Neural progenitor cell (in vitro differentiated cells): ENCODE measurements around the gene MDM1. TPM values are rescaled to one million over a fixed set of nuclear protein-coding genes. Genes with fewer than 3 reads are reported as not detected.
A peak's percentile ranks its signal among the peaks of the same experiment; 100 is the strongest.

ENCODE experiments used
- DNase-seq: peaks from one replicate; pipeline ENCODE4 v3.0.0-alpha.2; 2016; ENCODE audit warnings: low spot score
- H2AFZ ChIP-seq: fragments of 200-600 bp; sonication (generic); replicated peaks from 2 replicates; pipeline ENCODE4 v1.6.1; 2016; ENCODE audit warnings: antibody characterized with exemption
- H3F3A ChIP-seq: fragments of 200-600 bp; sonication (generic); 2 replicates; pipeline ENCODE4 v1.6.1; 2016; ENCODE audit warnings: antibody characterized with exemption, low read depth
- H3K27ac ChIP-seq: fragments of 200-600 bp; sonication (generic); 2 replicates; pipeline ENCODE4 v1.5.1; 2016; ENCODE audit warnings: mild to moderate bottlenecking
- H3K27me3 ChIP-seq: fragments of 200-600 bp; sonication (generic); 2 replicates; pipeline ENCODE4 v1.6.1; 2016; ENCODE audit warnings: mild to moderate bottlenecking, moderate library complexity
- H3K36me3 ChIP-seq: fragments of 200-600 bp; sonication (generic); 2 replicates; pipeline ENCODE4 v1.5.1; 2016
- H3K4me1 ChIP-seq: fragments of 200-600 bp; sonication (generic); 2 replicates; pipeline ENCODE4 v1.6.1; 2016; ENCODE audit warnings: mixed run types
- H3K4me2 ChIP-seq: fragments of 200-600 bp; sonication (generic); 2 replicates; pipeline ENCODE4 v1.6.1; 2016
- H3K4me3 ChIP-seq: fragments of 200-600 bp; sonication (generic); 2 replicates; pipeline ENCODE4 v1.5.1; 2016
- H3K79me2 ChIP-seq: fragments of 200-600 bp; sonication (generic); 2 replicates; pipeline ENCODE4 v1.6.1; 2016; ENCODE audit warnings: low read depth
- H3K9ac ChIP-seq: fragments of 200-600 bp; sonication (generic); 2 replicates; pipeline ENCODE4 v1.6.1; 2016
- H3K9me3 ChIP-seq: fragments of 200-600 bp; sonication (generic); 2 replicates; pipeline ENCODE4 v1.5.1; 2016; ENCODE audit warnings: low read depth
- H4K20me1 ChIP-seq: fragments of 200-600 bp; sonication (generic); 2 replicates; pipeline ENCODE4 v1.6.1; 2016; ENCODE audit warnings: low read depth
- H3K27ac Mint-ChIP-seq: 3 replicates; pipeline ENCODE4 v1.8.0; 2021; ENCODE audit warnings: mixed read lengths
- H3K27me3 Mint-ChIP-seq: 2 replicates; pipeline ENCODE4 v1.8.0; 2022; ENCODE audit warnings: low read depth, mild to moderate bottlenecking, inconsistent platforms, moderate library complexity, mixed read lengths; ENCODE audit not compliant: insufficient read depth
- H3K36me3 Mint-ChIP-seq: 3 replicates; pipeline ENCODE4 v1.8.0; 2021; ENCODE audit warnings: mixed read lengths
- H3K4me1 Mint-ChIP-seq: 3 replicates; pipeline ENCODE4 v1.8.0; 2021; ENCODE audit warnings: mixed read lengths
- H3K4me3 Mint-ChIP-seq: 3 replicates; pipeline ENCODE4 v1.8.0; 2021; ENCODE audit warnings: mild to moderate bottlenecking, moderate library complexity, mixed read lengths
- H3K9me3 Mint-ChIP-seq: 3 replicates; pipeline ENCODE4 v1.8.0; 2020; ENCODE audit warnings: mixed read lengths
- CTCF ChIP-seq: fragments of 200-600 bp; sonication (generic); IDR thresholded peaks from 2 replicates; pipeline ENCODE4 v1.5.1; 2017; ENCODE audit warnings: antibody characterized with exemption, mild to moderate bottlenecking
- EZH2 ChIP-seq: fragments of 200-600 bp; sonication (generic); IDR thresholded peaks from 2 replicates; pipeline ENCODE4 v1.6.1; 2017; ENCODE audit warnings: antibody characterized with exemption, mild to moderate bottlenecking, moderate library complexity
- EZH2phosphoT487 ChIP-seq: fragments of 200-600 bp; sonication (generic); IDR thresholded peaks from 2 replicates; pipeline ENCODE4 v1.6.1; 2017; ENCODE audit warnings: antibody characterized with exemption
- total RNA-seq: library from RNA; depleted of rRNA; stranded (reverse); fragments of >200 nt; gene quantifications from 2 replicates; pipeline ENCODE4 v1.2.3, GENCODE V29; 2015; ENCODE audit warnings: low replicate concordance

Gene MDM1
- total RNA-seq, 1 donor from 2014 or later: 47.2 TPM

GRCh38 chr12:68356060-68356695 is 24.0 kb upstream of the MDM1 start:
- no peak overlapping the region for H3K4me2 ChIP-seq
- H3K4me1 ChIP-seq: peaks cover 6% of the 10 kb centered on the region

GRCh38 chr12:68354977-68355541 is 22.9 kb upstream of the MDM1 start:
- H3K4me3 Mint-ChIP-seq: no peak overlapping the region
- peak overlapping the region; percentile 12 for H2AFZ ChIP-seq
- no peaks in the 10 kb centered on the region for H4K20me1 ChIP-seq
- no peak for DNase-seq
- no peaks in the 10 kb centered on the region for H3K36me3 ChIP-seq
- H3K4me3 ChIP-seq: no peak overlapping the region
- H3K27ac ChIP-seq: no peak overlapping the region
- H3K27ac Mint-ChIP-seq: no peak overlapping the region
- H3K4me2 ChIP-seq: no peak overlapping the region
- no peaks in the 10 kb centered on the region for H3K27me3 Mint-ChIP-seq
- peaks cover 33% of the 10 kb centered on the region for H3K4me1 Mint-ChIP-seq
- H3K9ac ChIP-seq: no peak overlapping the region
- no peaks in the 10 kb centered on the region for H3K36me3 Mint-ChIP-seq
- H3K27me3 ChIP-seq: no peaks in the 10 kb centered on the region
- H3K9me3 Mint-ChIP-seq: no peaks in the 10 kb centered on the region
- peaks cover 14% of the 10 kb centered on the region for H3F3A ChIP-seq
- TF ChIP-seq EZH2 (no peak), CTCF (no peak), EZH2phosphoT487 (no peak)
- H3K79me2 ChIP-seq: no peaks in the 10 kb centered on the region
- no peaks in the 10 kb centered on the region for H3K9me3 ChIP-seq
- H3K4me1 ChIP-seq: peaks cover 8% of the 10 kb centered on the region

More at GRCh38 chr12:68356060-68356695, 24.0 kb upstream of the MDM1 start:
- no peak for DNase-seq
- no peaks in the 10 kb centered on the region for H3K36me3 Mint-ChIP-seq
- H3K27me3 Mint-ChIP-seq: no peaks in the 10 kb centered on the region
- Histone ChIP-seq H3K27ac (no peak overlapping the region), H3K9me3 (no peaks in the 10 kb centered on the region), H3K4me3 (no peak overlapping the region), H3F3A (peaks cover 14% of the 10 kb centered on the region), H3K27me3 (no peaks in the 10 kb centered on the region), H3K36me3 (no peaks in the 10 kb centered on the region), H2AFZ (no peak overlapping the region), H3K9ac (no peak overlapping the region), H4K20me1 (no peaks in the 10 kb centered on the region), H3K79me2 (no peaks in the 10 kb centered on the region)
- H3K4me3 Mint-ChIP-seq: no peak overlapping the region
- TF ChIP-seq EZH2: no peak
- no peak for TF ChIP-seq EZH2phosphoT487
- no peak for TF ChIP-seq CTCF
- H3K27ac Mint-ChIP-seq: no peak overlapping the region
- H3K4me1 Mint-ChIP-seq: peaks cover 24% of the 10 kb centered on the region
- H3K9me3 Mint-ChIP-seq: no peaks in the 10 kb centered on the region

GRCh38 chr12:68352067-68352466 is 19.9 kb upstream of the MDM1 start:
- Mint-ChIP-seq H3K36me3 (no peaks in the 10 kb centered on the region), H3K27ac (no peak overlapping the region)
- H2AFZ ChIP-seq: no peak overlapping the region

More at GRCh38 chr12:68352067-68352466, 19.9 kb upstream of the MDM1 start:
- Histone ChIP-seq H3F3A (peaks cover 10% of the 10 kb centered on the region), H3K4me2 (no peak overlapping the region), H3K4me3 (no peak overlapping the region), H3K9me3 (no peaks in the 10 kb centered on the region), H3K79me2 (no peaks in the 10 kb centered on the region), H3K27me3 (no peaks in the 10 kb centered on the region), H3K27ac (no peak overlapping the region), H3K9ac (no peak overlapping the region), H3K36me3 (no peaks in the 10 kb centered on the region), H3K4me1 (peaks cover 21% of the 10 kb centered on the region), H4K20me1 (no peaks in the 10 kb centered on the region)
- H3K4me1 Mint-ChIP-seq: peaks cover 46% of the 10 kb centered on the region
- H3K4me3 Mint-ChIP-seq: no peak overlapping the region
- H3K9me3 Mint-ChIP-seq: no peaks in the 10 kb centered on the region
- no peak for DNase-seq
- TF ChIP-seq EZH2 (no peak), EZH2phosphoT487 (no peak), CTCF (no peak)
- H3K27me3 Mint-ChIP-seq: no peaks in the 10 kb centered on the region
